GM20000 (cell line): Measurements from ENCODE around the gene EDARADD.

ENCODE experiments used
- DNase-seq: peaks from one replicate; pipeline ENCODE4 v3.0.0; 2012; ENCODE audit warnings: low spot score
- CTCF ChIP-seq: IDR thresholded peaks from 2 replicates; pipeline ENCODE4 v1.5.1; 2012; ENCODE audit warnings: mild to moderate bottlenecking, control low read depth; ENCODE audit errors: extremely low read depth, missing control alignments

The EDARADD gene

GRCh38 chr1:236421022-236421421, 26.9 kb downstream of the EDARADD start:
- no peak for DNase-seq
- TF ChIP-seq CTCF: no peak

GRCh38 chr1:236421850-236422516, 27.9 kb downstream of the EDARADD start:
- TF ChIP-seq CTCF: no peak
- no peak for DNase-seq

GRCh38 chr1:236422517-236422876, 28.4 kb downstream of the EDARADD start:
- TF ChIP-seq CTCF: no peak

GRCh38 chr1:236425031-236425663, 31.1 kb downstream of the EDARADD start:
- peak; percentile 88 for DNase-seq
- TF ChIP-seq CTCF: peak; percentile 45

More at GRCh38 chr1:236422517-236422876, 28.4 kb downstream of the EDARADD start:
- no peak for DNase-seq

- DNase-seq: no peak
Observed at GRCh38 chr1:236426215-236426614, 32.1 kb downstream of the EDARADD start.

GRCh38 chr1:236429715-236430274, 35.7 kb downstream of the EDARADD start:
- DNase-seq: no peak
- no peak for TF ChIP-seq CTCF

More at GRCh38 chr1:236426215-236426614, 32.1 kb downstream of the EDARADD start:
- no peak for TF ChIP-seq CTCF

- TF ChIP-seq CTCF: no peak
- DNase-seq: no peak
Observed at GRCh38 chr1:236433819-236434315, 39.8 kb downstream of the EDARADD start.
